ENCODE data around the gene LRRC32.

LRRC32 gene

GRCh38 chr11:76688146-76688545 is 17.6 kb upstream of the LRRC32 start:
- no peak for TF ChIP-seq CTCF (IDR thresholded peaks at IDR 0.05)
- Histone ChIP-seq H3K27me3 (peaks cover 13% of the 10 kb centered on the region), H3K36me3 (no peaks in the 10 kb centered on the region), H3K9me3 (no peaks in the 10 kb centered on the region), H3K27ac (no peak overlapping the region), H3K4me3 (ENCODE audit: low read depth in 1 of 2, low read length in 1 of 2) (no peak overlapping the region), H3K4me1 (ENCODE audit: control insufficient read depth in 1 of 2, insufficient read depth in 1 of 2, low read depth in 1 of 2, low read length in 1 of 2) (peaks cover 14% of the 10 kb centered on the region in 2 experiments)

DNA sequence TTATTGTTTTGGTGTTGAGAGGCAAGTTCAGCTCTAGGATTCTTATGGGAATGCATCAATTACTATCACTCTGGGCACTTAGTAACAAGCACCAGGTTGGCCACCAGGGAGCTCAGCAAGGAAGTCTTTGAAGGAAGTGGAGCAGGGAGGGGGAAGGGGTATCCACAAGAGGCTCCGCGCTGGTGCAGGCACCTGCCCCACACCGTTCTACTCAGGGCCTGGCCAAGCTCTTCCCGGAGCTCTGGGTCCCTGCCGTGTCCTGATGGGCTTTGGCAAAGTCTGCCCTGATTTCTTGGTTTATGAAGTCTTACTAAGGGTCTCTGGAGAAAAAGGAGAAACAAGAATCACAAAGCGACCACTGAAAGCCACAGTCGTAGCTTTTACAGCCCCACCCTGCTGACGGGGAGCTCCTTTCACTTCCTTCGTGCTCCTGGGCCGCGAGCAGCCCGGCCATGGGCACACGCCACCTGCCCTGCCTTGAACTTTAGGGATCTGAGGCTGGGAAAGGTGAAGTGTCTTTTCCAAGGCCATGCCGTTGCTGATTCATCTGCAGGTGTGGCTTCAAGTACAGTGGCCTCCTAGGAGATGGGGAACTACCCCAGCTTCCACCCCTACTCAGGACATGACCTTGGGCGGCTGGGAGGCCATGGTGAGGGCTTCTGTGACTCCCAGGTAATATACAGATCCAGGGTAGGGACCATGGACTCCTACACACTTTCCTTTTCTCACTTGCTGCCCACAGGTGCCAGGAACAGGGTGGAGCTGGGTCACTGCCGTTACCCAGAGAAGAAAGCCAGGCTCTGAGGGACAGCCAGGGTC is 15.9 kb upstream of the LRRC32 start:
- no peaks in the 10 kb centered on the region for H3K36me3 ChIP-seq
- peak overlapping the region; percentile 20 to 22 for H3K4me3 ChIP-seq (ENCODE audit: low read depth in 1 of 2, low read length in 1 of 2)
- peaks cover 23% of the 10 kb centered on the region for H3K27me3 ChIP-seq
- no peaks in the 10 kb centered on the region for H3K9me3 ChIP-seq
- TF ChIP-seq CTCF (IDR thresholded peaks at IDR 0.05): no peak
- no peak overlapping the region for H3K27ac ChIP-seq
- H3K4me1 ChIP-seq (ENCODE audit: control insufficient read depth in 1 of 2, insufficient read depth in 1 of 2, low read depth in 1 of 2, low read length in 1 of 2): peaks cover 14% of the 10 kb centered on the region in 2 experiments

DNA sequence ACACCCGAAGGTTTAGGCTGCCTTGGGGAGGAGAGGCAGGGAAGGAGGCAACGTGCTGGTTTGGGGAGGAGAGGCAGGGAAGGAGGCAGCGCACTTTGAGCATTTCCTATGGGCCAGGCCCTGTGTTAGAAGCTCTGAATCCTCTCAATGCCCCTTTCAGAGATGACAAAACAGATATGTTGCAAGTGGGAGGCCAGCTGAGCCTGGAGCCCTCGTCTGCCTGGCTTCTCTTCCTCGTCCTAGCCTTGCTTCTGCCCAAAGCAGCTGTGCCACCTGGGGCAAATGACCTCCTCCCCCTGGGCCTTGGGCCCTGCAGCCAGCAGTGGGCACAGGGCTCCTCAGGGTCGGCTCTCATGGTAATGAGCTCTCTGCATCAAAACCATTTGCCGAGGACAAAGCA is 15.3 kb upstream of the LRRC32 start:
- H3K4me3 ChIP-seq (ENCODE audit: low read depth in 1 of 2, low read length in 1 of 2): no peak overlapping the region
- peaks cover 14% of the 10 kb centered on the region in 2 experiments for H3K4me1 ChIP-seq (ENCODE audit: control insufficient read depth in 1 of 2, insufficient read depth in 1 of 2, low read depth in 1 of 2, low read length in 1 of 2)
- no peak overlapping the region for H3K27ac ChIP-seq
- TF ChIP-seq CTCF (IDR thresholded peaks at IDR 0.05): no peak
- peaks cover 29% of the 10 kb centered on the region for H3K27me3 ChIP-seq
- H3K36me3 ChIP-seq: no peaks in the 10 kb centered on the region
- no peaks in the 10 kb centered on the region for H3K9me3 ChIP-seq

DNA sequence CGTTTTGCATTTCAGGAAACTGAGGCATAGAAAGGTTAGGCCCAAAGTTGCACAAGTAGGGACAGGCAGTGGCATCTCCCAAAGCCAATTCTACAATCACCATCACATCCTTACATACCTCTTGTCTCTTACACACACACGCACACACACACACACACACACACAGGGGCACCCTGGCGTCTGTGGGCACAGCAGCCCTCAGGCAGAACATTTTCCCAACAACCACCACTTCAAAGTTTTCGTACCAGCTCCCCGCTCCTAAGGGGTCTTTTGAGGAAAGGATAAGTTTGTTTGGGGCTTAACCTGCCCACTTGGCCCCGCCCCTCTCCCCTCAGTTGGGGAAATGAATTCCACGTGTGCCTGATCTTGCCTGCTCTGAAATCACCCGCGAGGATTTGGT is 14.7 kb upstream of the LRRC32 start:
- no peak for TF ChIP-seq CTCF (IDR thresholded peaks at IDR 0.05)
- Histone ChIP-seq H3K27ac (no peak overlapping the region), H3K4me3 (ENCODE audit: low read depth in 1 of 2, low read length in 1 of 2) (no peak overlapping the region), H3K36me3 (no peaks in the 10 kb centered on the region), H3K9me3 (no peaks in the 10 kb centered on the region), H3K27me3 (peaks cover 35% of the 10 kb centered on the region), H3K4me1 (ENCODE audit: control insufficient read depth in 1 of 2, insufficient read depth in 1 of 2, low read depth in 1 of 2, low read length in 1 of 2) (peaks cover 14% of the 10 kb centered on the region in 2 experiments)

DNA sequence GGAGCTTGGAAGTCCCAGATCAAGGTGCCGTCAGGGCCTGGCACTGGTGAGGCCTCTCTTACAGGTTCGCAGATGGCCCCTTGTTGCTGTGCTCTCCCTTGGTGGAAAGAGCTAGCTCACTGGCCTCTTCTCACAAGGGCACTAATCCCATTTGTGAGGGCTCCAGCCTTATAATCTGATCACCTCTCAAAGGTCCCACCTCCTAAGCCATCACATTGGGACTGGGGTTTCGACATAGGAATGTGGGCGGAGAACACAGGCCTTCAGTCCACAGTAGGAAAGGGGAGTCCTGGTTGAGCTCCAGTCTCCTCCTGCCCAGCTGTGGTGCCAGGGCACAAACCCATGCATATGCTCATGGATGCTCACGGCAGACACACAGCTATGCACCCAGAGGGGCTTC is 14.0 kb upstream of the LRRC32 start:
- Histone ChIP-seq H3K36me3 (no peaks in the 10 kb centered on the region), H3K4me3 (ENCODE audit: low read depth in 1 of 2, low read length in 1 of 2) (no peak overlapping the region), H3K27ac (no peak overlapping the region), H3K4me1 (ENCODE audit: control insufficient read depth in 1 of 2, insufficient read depth in 1 of 2, low read depth in 1 of 2, low read length in 1 of 2) (peaks cover 14% of the 10 kb centered on the region in 2 experiments), H3K9me3 (no peaks in the 10 kb centered on the region), H3K27me3 (peaks cover 42% of the 10 kb centered on the region)
- no peak for TF ChIP-seq CTCF (IDR thresholded peaks at IDR 0.05)

All from neutrophil (primary cell).